IMR-90 (cell line): ENCODE data around the gene TDRD7. TPM values are rescaled to one million over a fixed set of nuclear protein-coding genes. Genes with fewer than 3 reads are reported as not detected.

Source experiments
- ATAC-seq: fragments of 200-7000 bp; cut with Tn5 transposase; 2 replicates; pipeline ENCODE4 v1.9.1; 2020; ENCODE audit warnings: low read depth, mild to moderate bottlenecking, moderate library complexity
- BruUV-seq: library from RNA; stranded (reverse); fragments of 400-500 nt; replicated peaks from 2 replicates; lab custom pipeline; 2021; lab: Mats Ljungman, UMichigan
- CTCF ChIA-PET: fragments of 300-600 bp; formaldehyde crosslinking; extraction: SDS; loops from one replicate; lab custom pipeline; 2021; ENCODE audit warnings: antibody characterized with exemption; lab: Yijun Ruan, JAX
- POLR2A ChIA-PET: fragments of 300-600 bp; sonication (Branson Sonifier 250); formaldehyde crosslinking; loops from one replicate; lab custom pipeline; 2022; ENCODE audit warnings: antibody characterized with exemption; ENCODE audit not compliant: unreplicated experiment; lab: Charles Lee
- DNase-seq: peaks from one replicate; pipeline ENCODE4 v3.0.0; 2013
- H2AFZ ChIP-seq: replicated peaks from 2 replicates; pipeline ENCODE3; 2013; ENCODE audit warnings: low read length, mild to moderate bottlenecking; ENCODE audit not compliant: poor library complexity
- H2AK5ac ChIP-seq: 2 replicates; pipeline ENCODE4 v1.6.1; 2013; ENCODE audit warnings: low read depth, low read length, inconsistent platforms
- H2AK9ac ChIP-seq: replicated peaks from 2 replicates; pipeline ENCODE3; 2013; ENCODE audit warnings: mild to moderate bottlenecking, low read depth, low read length, moderate library complexity; ENCODE audit not compliant: poor library complexity
- H2BK120ac ChIP-seq: 2 replicates; pipeline ENCODE4 v1.6.1; 2013; ENCODE audit warnings: low read depth, low read length, inconsistent platforms
- H2BK15ac ChIP-seq: 3 replicates; pipeline ENCODE4 v1.6.1; 2013; ENCODE audit warnings: low read depth, low read length, inconsistent platforms
- H2BK20ac ChIP-seq: 2 replicates; pipeline ENCODE4 v1.6.1; 2013; ENCODE audit warnings: low read depth, mild to moderate bottlenecking, inconsistent platforms, low read length, moderate library complexity
- H2BK5ac ChIP-seq: 2 replicates; pipeline ENCODE4 v1.6.1; 2013; ENCODE audit warnings: mild to moderate bottlenecking, low read depth, low read length, inconsistent platforms; ENCODE audit not compliant: poor library complexity, severe bottlenecking
- H3K14ac ChIP-seq: replicated peaks from 2 replicates; pipeline ENCODE4 v1.6.1; 2013; ENCODE audit warnings: low read depth, low read length, inconsistent platforms
- H3K18ac ChIP-seq: 2 replicates; pipeline ENCODE4 v1.6.1; 2013; ENCODE audit warnings: low read depth, low read length, control low read depth
- H3K23ac ChIP-seq: 2 replicates; pipeline ENCODE4 v1.6.1; 2013; ENCODE audit warnings: low read depth, low read length, inconsistent platforms
- H3K27ac ChIP-seq: 2 replicates; pipeline ENCODE4 v1.5.1; 2013; ENCODE audit warnings: mild to moderate bottlenecking, control low read depth, low read length; ENCODE audit not compliant: insufficient read depth
- H3K27me3 ChIP-seq: 2 replicates; pipeline ENCODE4 v1.6.1; 2013; ENCODE audit warnings: low read length; ENCODE audit not compliant: control insufficient read depth, insufficient read depth
- H3K36me3 ChIP-seq: 2 replicates; pipeline ENCODE4 v1.6.1; 2013; ENCODE audit warnings: low read length, mixed read lengths; ENCODE audit not compliant: control insufficient read depth, insufficient read depth
- H3K4ac ChIP-seq: 2 replicates; pipeline ENCODE4 v1.6.1; 2013; ENCODE audit warnings: low read depth, low read length, inconsistent platforms
- H3K4me1 ChIP-seq: 2 replicates; pipeline ENCODE4 v1.6.1; 2013; ENCODE audit warnings: low read length, mixed read lengths; ENCODE audit not compliant: control insufficient read depth, insufficient read depth
- H3K4me2 ChIP-seq: 2 replicates; pipeline ENCODE4 v1.6.1; 2013; ENCODE audit warnings: low read depth, mild to moderate bottlenecking, control low read depth, low read length, moderate library complexity
- H3K4me3 ChIP-seq: 2 replicates; pipeline ENCODE4 v1.5.1; 2013; ENCODE audit warnings: low read depth, mild to moderate bottlenecking, control low read depth, low read length, moderate library complexity; ENCODE audit not compliant: insufficient read depth
- H3K56ac ChIP-seq: 2 replicates; pipeline ENCODE4 v1.6.1; 2013; ENCODE audit warnings: low read length, inconsistent platforms; ENCODE audit not compliant: insufficient read depth; ENCODE audit errors: extremely low read depth
- H3K79me1 ChIP-seq, 2 experiments: 2 replicates each; pipeline ENCODE4 v1.6.1; 2013; ENCODE audit warnings: low read length in 2 of 2, inconsistent platforms in 1 of 2, low read depth in 1 of 2
- H3K9ac ChIP-seq: 2 replicates; pipeline ENCODE4 v1.6.1; 2013; ENCODE audit warnings: low read depth, low read length, control low read depth
- H3K9me1 ChIP-seq: 2 replicates; pipeline ENCODE4 v1.6.1; 2013; ENCODE audit warnings: low read length, inconsistent platforms; ENCODE audit not compliant: insufficient read depth
- H3K9me3 ChIP-seq: 2 replicates; pipeline ENCODE4 v1.6.1; 2013; ENCODE audit warnings: low read length; ENCODE audit not compliant: control insufficient read depth, insufficient read depth
- H4K20me1 ChIP-seq: 2 replicates; pipeline ENCODE4 v1.6.1; 2013; ENCODE audit warnings: low read length, inconsistent platforms; ENCODE audit not compliant: insufficient read depth
- H4K5ac ChIP-seq: 2 replicates; pipeline ENCODE4 v1.6.1; 2013; ENCODE audit warnings: mild to moderate bottlenecking, low read depth, low read length, control low read depth
- H4K8ac ChIP-seq, 2 experiments: 2 replicates each; pipeline ENCODE4 v1.6.1; 2013; ENCODE audit warnings: low read depth in 2 of 2, low read length in 2 of 2, control low read depth in 1 of 2, inconsistent platforms in 1 of 2
- H4K91ac ChIP-seq: 2 replicates; pipeline ENCODE4 v1.6.1; 2013; ENCODE audit warnings: low read depth, low read length, inconsistent platforms; ENCODE audit not compliant: insufficient read depth
- BHLHE40 ChIP-seq: fragments of 150-350 bp; IDR thresholded peaks from 2 replicates; pipeline ENCODE4 v1.6.1; 2016; ENCODE audit warnings: mild to moderate bottlenecking, low read depth, low read length
- CEBPB ChIP-seq: IDR thresholded peaks from 2 replicates; pipeline ENCODE4 v1.6.1; 2012; ENCODE audit warnings: low read depth, low read length, improper control_type of control experiment
- CHD1 ChIP-seq: IDR thresholded peaks from 2 replicates; pipeline ENCODE4 v1.6.1; 2012; ENCODE audit warnings: low read depth, low read length, improper control_type of control experiment
- FOS ChIP-seq: fragments of 150-350 bp; IDR thresholded peaks from 2 replicates; pipeline ENCODE4 v1.6.1; 2016; ENCODE audit warnings: low read depth, low read length
- MAFK ChIP-seq: IDR thresholded peaks from 2 replicates; pipeline ENCODE4 v1.6.1; 2012; ENCODE audit warnings: low read depth, low read length, improper control_type of control experiment
- MXI1 ChIP-seq: IDR thresholded peaks from 2 replicates; pipeline ENCODE4 v1.6.1; 2012; ENCODE audit warnings: low read depth, mild to moderate bottlenecking, low read length, moderate library complexity, borderline replicate concordance
- NFE2L2 ChIP-seq: fragments of 150-350 bp; IDR thresholded peaks from 2 replicates; pipeline ENCODE4 v1.6.1; 2016; ENCODE audit warnings: low read depth, mild to moderate bottlenecking, low read length
- POLR2A ChIP-seq: IDR thresholded peaks from 2 replicates; pipeline ENCODE4 v1.6.1; 2012; ENCODE audit warnings: mild to moderate bottlenecking, low read depth, low read length
- RAD21 ChIP-seq: IDR thresholded peaks from 2 replicates; pipeline ENCODE4 v1.6.1; 2012; ENCODE audit warnings: low read length, improper control_type of control experiment
- RCOR1 ChIP-seq: IDR thresholded peaks from 2 replicates; pipeline ENCODE4 v1.6.1; 2012; ENCODE audit warnings: mild to moderate bottlenecking, low read length, improper control_type of control experiment; ENCODE audit not compliant: insufficient replicate concordance
- RFX5 ChIP-seq: IDR thresholded peaks from 2 replicates; pipeline ENCODE4 v1.8.0; 2012; ENCODE audit warnings: low read depth, mild to moderate bottlenecking, low read length, moderate library complexity
- SMC3 ChIP-seq: fragments of 150-350 bp; IDR thresholded peaks from 2 replicates; pipeline ENCODE4 v1.6.1; 2016; ENCODE audit warnings: low read depth, mild to moderate bottlenecking, antibody characterized with exemption, low read length, moderate library complexity
- WGBS, 2 experiments: methylation state at CpG; one replicate each; pipeline versions ENCODE4 v1.1.5 to v1.1.7; 2013; ENCODE audit warnings: missing lambda C conversion rate in 2 of 2; ENCODE audit not compliant: insufficient read length in 1 of 2; ENCODE audit errors: extremely low coverage in 2 of 2; 5-methylcytosine and 5-hydroxymethylcytosine counted together
- dilution Hi-C: fragments of 300-500 bp; cut with HindIII; formaldehyde crosslinking; loops from one replicate; pipeline ENCODE4 v1.14.3; 2018; ENCODE audit warnings: low sequenced_read_pairs; ENCODE audit not compliant: unreplicated experiment
- in situ Hi-C: fragments of 300-500 bp; cut with MboI; formaldehyde crosslinking; loops from 3 replicates; pipeline ENCODE4 v1.14.3; 2019; ENCODE audit warnings: low sequenced_read_pairs, inconsistent platforms, mixed read lengths
- intact Hi-C: fragments of 100-400 bp; cut with micrococcal nuclease; formaldehyde crosslinking; loops from 2 replicates; pipeline ENCODE4 v1.10.0; 2022
- polyA plus RNA-seq, 3 experiments: library from polyadenylated mRNA; depleted of rRNA; stranded (reverse); fragments of >200 nt; gene quantifications; 2 replicates each; pipeline ENCODE4 v1.2.3, GENCODE V29; 2012; ENCODE audit warnings: low replicate concordance in 1 of 3
- total RNA-seq: library from RNA; depleted of rRNA; stranded (reverse); fragments of >200 nt; gene quantifications from 2 replicates; pipeline ENCODE4 v1.2.3, GENCODE V29; 2012
- TF ChIP-seq, protein P1 (sequence below): fragments of 150-350 bp; IDR thresholded peaks from 2 replicates; pipeline ENCODE4 v1.6.1; 2016; ENCODE audit warnings: low read depth, mild to moderate bottlenecking, low read length, moderate library complexity, borderline replicate concordance
- TF ChIP-seq, protein P2 (sequence below): fragments of 150-350 bp; IDR thresholded peaks from 2 replicates; pipeline ENCODE4 v1.6.1; 2017; ENCODE audit warnings: mild to moderate bottlenecking, antibody characterized with exemption, low read length, low read depth

The TDRD7 gene
- total and polyA plus RNA-seq, 2 of the 4 experiments (the other 2 are of a cell fraction): 4.4 to 9.7 TPM

DNA sequence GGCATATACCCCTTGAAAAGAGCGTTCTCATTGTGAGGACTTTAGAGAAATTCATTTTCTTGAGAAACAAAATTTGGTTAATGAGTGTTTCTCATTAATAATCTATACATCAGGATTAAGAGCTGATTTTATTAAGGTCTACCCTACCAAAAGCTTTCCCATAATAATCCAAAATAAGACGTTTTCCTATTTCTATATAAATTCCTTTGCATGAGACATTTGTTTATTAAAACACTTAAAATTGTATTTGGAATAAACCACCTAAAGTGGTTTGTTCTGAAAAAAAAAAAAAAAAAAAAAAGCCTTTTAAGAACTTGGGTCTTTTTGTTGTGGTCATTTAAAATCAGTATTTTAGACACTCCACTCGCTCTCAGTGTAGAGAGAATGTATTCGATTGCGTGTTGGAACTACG, 88.9 kb downstream of the TDRD7 start:
- in situ Hi-C loops: no loop called here
- no peak for ATAC-seq

More for the DNA sequence above, 88.9 kb downstream of the TDRD7 start:
- Histone ChIP-seq H3K4me3 (peak overlapping the region; percentile 68), H2BK5ac (no peak overlapping the region), H3K4ac (no peak overlapping the region), H2AFZ (peak overlapping the region; percentile 88), H3K56ac (no peak overlapping the region), H2AK5ac (no peak overlapping the region), H3K9me1 (no peaks in the 10 kb centered on the region), H3K36me3 (0 out of 2 replicates have a peak, but pooled peaks cover 1% of the 10 kb centered on the region), H3K23ac (no peak overlapping the region), H4K91ac (no peak overlapping the region), H4K5ac (no peak overlapping the region; the same call in 1 of the 2 replicates), H3K4me1 (peaks cover 18% of the 10 kb centered on the region; the same call in 1 of the 2 replicates), H2BK120ac (0 out of 2 replicates have a peak overlapping the region, but pooled peaks have one; percentile 14), H3K18ac (no peak overlapping the region), H3K9me3 (no peaks in the 10 kb centered on the region), H2BK20ac (peak overlapping the region; percentile 4; the same call in 1 of the 2 replicates), H3K4me2 (peak overlapping the region; percentile 77), H3K27me3 (peaks cover 23% of the 10 kb centered on the region), H3K9ac (no peak overlapping the region), H4K8ac (peak overlapping the region in 1 of 2 experiments; percentile 47; a peak in 1 of 4 replicates), H3K27ac (no peak overlapping the region), H2BK15ac (no peak overlapping the region), H4K20me1 (no peaks in the 10 kb centered on the region), H2AK9ac (peak overlapping the region; percentile 53), H3K14ac (no peak overlapping the region), H3K79me1 (0 out of 4 replicates have a peak, but pooled peaks cover 0 to 3% of the 10 kb centered on the region in 2 experiments)
- intact Hi-C loops (no loop called here), dilution Hi-C loops (no loop called here)
- WGBS, 2 experiments: 20% methylated on average over 2 of the region's 6 CpGs; no CpG with 5 or more reads in 1 of the 2 experiments
- DNase-seq: no peak
- no TSS peak for BruUV-seq
- ChIA-PET POLR2A (no interaction called here), CTCF (interaction anchor here (1.0 to 2.6 kb wide), 6 partner anchors 9 to 114 kb away, joined by 3 to 13 read pairs (median 6); no protein-coding TSS in a partner anchor)
- TF ChIP-seq RFX5 (no peak), RAD21 (no peak), NFE2L2 (no peak), CEBPB (no peak), RCOR1 (no peak), MXI1 (no peak), CHD1 (no peak), FOS (no peak), SMC3 (no peak), BHLHE40 (no peak), MAFK (no peak), POLR2A (no peak)
- TF ChIP-seq, protein P1, sequence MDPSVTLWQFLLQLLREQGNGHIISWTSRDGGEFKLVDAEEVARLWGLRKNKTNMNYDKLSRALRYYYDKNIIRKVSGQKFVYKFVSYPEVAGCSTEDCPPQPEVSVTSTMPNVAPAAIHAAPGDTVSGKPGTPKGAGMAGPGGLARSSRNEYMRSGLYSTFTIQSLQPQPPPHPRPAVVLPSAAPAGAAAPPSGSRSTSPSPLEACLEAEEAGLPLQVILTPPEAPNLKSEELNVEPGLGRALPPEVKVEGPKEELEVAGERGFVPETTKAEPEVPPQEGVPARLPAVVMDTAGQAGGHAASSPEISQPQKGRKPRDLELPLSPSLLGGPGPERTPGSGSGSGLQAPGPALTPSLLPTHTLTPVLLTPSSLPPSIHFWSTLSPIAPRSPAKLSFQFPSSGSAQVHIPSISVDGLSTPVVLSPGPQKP: no peak
- TF ChIP-seq, protein P2, sequence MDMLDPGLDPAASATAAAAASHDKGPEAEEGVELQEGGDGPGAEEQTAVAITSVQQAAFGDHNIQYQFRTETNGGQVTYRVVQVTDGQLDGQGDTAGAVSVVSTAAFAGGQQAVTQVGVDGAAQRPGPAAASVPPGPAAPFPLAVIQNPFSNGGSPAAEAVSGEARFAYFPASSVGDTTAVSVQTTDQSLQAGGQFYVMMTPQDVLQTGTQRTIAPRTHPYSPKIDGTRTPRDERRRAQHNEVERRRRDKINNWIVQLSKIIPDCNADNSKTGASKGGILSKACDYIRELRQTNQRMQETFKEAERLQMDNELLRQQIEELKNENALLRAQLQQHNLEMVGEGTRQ: no peak
